ENCODE measurements around the gene GPR135.

GPR135 gene

GRCh38 chr14:59419303-59419702, 45.9 kb downstream of the GPR135 start:
- no peak for DNase-seq

GRCh38 chr14:59417311-59417710, 47.9 kb downstream of the GPR135 start:
- no peak for DNase-seq

GRCh38 chr14:59415836-59416602, 49.2 kb downstream of the GPR135 start:
- DNase-seq = no peak
